HEK293 (cell line): ENCODE measurements around the gene ZDHHC24.

Source experiments
- CTCF ChIP-seq: fragments of 450-650 bp; formaldehyde crosslinking; IDR thresholded peaks from 2 replicates; pipeline ENCODE4 v1.5.1; 2016; ENCODE audit warnings: missing biosample characterization, missing genetic modification characterization
- ZNF175 ChIP-seq: fragments of 450-650 bp; formaldehyde crosslinking; IDR thresholded peaks from 2 replicates; pipeline ENCODE4 v1.5.1; 2016; ENCODE audit warnings: missing biosample characterization, missing genetic modification characterization
- ZNF501 ChIP-seq: fragments of 450-650 bp; formaldehyde crosslinking; IDR thresholded peaks from 2 replicates; pipeline ENCODE4 v1.5.1; 2016; ENCODE audit warnings: missing biosample characterization, missing genetic modification characterization
- ZNF792 ChIP-seq: fragments of 450-650 bp; formaldehyde crosslinking; IDR thresholded peaks from 2 replicates; pipeline ENCODE4 v1.5.1; 2016; ENCODE audit warnings: missing biosample characterization, missing genetic modification characterization
- TF ChIP-seq, protein P1 (sequence below): fragments of 450-650 bp; formaldehyde crosslinking; IDR thresholded peaks from 2 replicates; pipeline ENCODE4 v1.5.1; 2016; ENCODE audit warnings: missing biosample characterization, missing genetic modification characterization

DNA sequence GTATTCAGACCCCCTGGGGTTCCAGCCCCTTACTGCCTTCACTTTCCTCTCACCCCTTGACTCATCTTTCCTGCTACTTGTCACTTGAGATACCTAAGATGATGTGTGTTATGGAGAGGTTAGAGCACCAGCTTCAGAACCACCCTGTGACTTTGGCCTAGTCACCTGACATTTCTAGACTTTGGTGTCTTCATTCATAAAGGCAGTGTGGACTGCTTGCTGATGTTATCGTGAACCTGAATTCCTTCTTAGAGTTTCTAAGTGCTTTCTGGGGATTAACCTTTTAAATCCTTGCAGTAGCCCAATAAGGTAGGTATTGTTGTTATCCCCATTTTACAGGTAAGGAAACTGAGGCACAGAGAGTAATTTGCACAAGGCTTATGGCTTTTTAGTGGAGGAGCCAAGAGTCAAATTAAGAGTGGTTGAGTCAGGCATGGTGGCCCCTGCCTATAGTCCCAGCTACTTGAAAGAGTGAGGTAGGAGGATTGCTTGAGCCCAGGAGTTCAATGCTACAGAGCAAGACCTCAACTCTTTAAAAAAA, 40.5 kb downstream of the ZDHHC24 start:
- TF ChIP-seq CTCF (no peak), ZNF501 (tag by site-specific recombination) (no peak), ZNF175 (no peak), ZNF792 (tag by site-specific recombination) (no peak)
- TF ChIP-seq, protein P1, sequence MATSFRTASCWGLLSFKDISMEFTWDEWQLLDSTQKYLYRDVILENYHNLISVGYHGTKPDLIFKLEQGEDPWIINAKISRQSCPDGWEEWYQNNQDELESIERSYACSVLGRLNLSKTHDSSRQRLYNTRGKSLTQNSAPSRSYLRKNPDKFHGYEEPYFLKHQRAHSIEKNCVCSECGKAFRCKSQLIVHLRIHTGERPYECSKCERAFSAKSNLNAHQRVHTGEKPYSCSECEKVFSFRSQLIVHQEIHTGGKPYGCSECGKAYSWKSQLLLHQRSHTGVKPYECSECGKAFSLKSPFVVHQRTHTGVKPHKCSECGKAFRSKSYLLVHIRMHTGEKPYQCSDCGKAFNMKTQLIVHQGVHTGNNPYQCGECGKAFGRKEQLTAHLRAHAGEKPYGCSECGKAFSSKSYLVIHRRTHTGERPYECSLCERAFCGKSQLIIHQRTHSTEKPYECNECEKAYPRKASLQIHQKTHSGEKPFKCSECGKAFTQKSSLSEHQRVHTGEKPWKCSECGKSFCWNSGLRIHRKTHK (tag by site-specific recombination), result no peak
